Gastroesophageal sphincter (tissue), 3 donors: ENCODE measurements around the gene SACM1L.

ENCODE experiments used
- CTCF ChIP-seq, 4 experiments: fragments of 200-600 bp in 2 of 4; fragments of 450-650 bp in 2 of 4; sonication (generic) in 1 of 4; IDR thresholded peaks; one replicate each; pipeline ENCODE4 v1.5.1; 2017 to 2019; ENCODE audit warnings: antibody characterized with exemption in 4 of 4, mild to moderate bottlenecking in 2 of 4, moderate library complexity in 2 of 4
- EP300 ChIP-seq: sonication (generic); formaldehyde crosslinking; IDR thresholded peaks from one replicate; pipeline ENCODE4 v1.6.1; 2017; ENCODE audit warnings: antibody characterized with exemption, mild to moderate bottlenecking
- POLR2A ChIP-seq, 2 donors: fragments of 450-650 bp; IDR thresholded peaks; one replicate each; pipeline ENCODE4 v1.6.1; 2017; ENCODE audit warnings: antibody characterized with exemption in 2 of 2, mild to moderate bottlenecking in 2 of 2, moderate library complexity in 1 of 2
- POLR2AphosphoS5 ChIP-seq: sonication (generic); formaldehyde crosslinking; IDR thresholded peaks from one replicate; pipeline ENCODE4 v1.6.1; 2017; ENCODE audit warnings: antibody characterized with exemption

- TF ChIP-seq CTCF (IDR thresholded peaks at IDR 0.05) (no peak), EP300 (no peak), POLR2A (IDR thresholded peaks at IDR 0.05) (no peak), POLR2AphosphoS5 (no peak)
Measured at GRCh38 chr3:45749880-45750279, 60.7 kb downstream of the SACM1L start.
